ENCODE results near the gene PEAK1.

Gene PEAK1

GRCh38 chr15:77081971-77082370 lies 337.9 kb downstream of the PEAK1 start:
- DNase-seq: peak; percentile 21

DNA sequence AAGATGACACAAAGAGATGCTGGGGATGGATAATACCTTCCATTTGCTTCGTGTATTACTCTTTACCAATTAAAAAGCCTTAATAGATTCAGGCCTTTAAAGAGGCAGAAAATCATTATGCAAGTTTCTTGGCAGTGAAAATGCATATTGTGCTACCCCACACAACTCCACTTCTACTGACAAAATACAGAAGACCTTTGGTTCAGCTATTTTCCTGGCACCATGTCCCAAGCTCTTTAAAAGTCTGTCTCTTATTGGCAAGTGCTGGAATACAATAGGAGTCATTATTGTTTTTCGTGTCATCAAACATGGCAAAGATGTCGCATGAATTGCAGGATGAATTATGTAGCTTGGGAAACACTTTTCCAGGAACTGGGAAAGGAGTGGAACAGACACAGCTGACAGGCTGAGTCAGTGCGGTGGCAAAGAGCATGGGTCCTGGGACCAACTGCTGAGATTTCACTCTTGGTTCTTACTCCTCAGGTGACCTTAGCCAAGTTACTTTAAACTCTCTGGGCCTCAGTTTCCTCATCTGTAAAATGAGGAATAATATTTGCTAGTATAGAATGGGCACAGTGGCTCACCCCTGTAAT lies 343.5 kb downstream of the PEAK1 start:
- no peak for DNase-seq

DNA sequence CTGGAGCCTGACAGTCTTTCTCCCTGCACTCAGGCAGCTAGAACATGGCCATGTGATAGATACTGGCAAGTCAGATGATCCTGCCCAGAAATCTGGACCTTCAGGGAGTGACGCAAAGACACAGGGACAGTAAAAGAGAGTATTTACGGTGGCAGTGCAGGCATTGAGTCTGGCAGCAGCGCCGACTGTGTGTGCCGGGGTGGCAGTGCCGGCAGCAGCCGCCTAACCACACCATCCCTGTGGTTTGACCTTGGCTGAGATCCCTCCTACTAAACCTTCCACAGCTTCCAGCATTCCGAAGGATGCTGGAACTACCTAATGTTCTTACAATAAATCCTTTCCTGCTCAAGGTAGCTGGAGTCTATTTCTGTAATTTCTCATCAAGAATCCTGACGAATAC lies 344.4 kb downstream of the PEAK1 start:
- no peak for DNase-seq

- no peak for DNase-seq
Observed at GRCh38 chr15:77074350-77074749, 345.6 kb downstream of the PEAK1 start.

DNA sequence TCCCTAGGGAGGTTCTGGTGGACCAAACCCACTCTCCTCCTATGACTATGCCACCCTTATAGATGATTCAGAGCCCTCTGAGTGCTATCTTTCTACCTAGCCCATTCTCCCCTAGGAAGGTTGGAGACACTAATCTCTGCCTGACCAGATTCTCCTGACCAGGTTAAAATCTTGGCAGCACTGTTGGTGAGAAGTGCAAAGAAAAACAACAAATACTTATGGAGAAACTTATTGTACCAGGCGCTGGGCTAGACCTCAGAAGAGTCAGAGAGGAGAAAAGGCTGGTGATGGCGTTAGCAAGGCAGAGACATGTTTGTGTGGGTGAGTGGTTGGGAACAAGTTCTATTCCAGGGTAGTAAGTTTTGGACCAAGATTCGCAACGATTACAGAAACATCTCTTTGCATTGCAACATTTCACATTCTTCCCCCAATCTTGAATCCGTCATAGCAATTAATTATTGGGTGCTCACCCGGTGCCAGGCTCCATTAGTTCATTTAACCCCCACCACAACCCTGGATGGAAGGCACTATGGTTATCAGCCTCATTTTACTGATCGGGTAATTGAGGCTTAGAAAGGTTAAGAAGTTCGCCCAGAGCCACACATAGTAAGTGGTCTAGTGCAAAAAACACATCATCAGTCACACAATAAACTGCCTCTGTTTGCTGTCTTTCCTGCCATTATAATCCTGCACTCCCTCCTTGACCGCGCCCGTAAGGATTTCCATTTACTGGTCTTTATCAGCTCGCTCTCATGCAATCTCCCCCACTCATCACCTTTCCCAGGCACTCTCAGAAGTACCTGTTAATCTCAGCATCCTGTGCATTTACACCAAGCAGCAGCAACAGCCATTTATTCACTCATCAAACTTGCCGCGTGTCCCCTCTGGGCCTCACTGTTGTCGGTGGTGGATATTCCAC lies 348.3 kb downstream of the PEAK1 start:
- no peak for DNase-seq

- DNase-seq: peak; percentile 96
Observed at GRCh38 chr15:77070495-77071304, 349.2 kb downstream of the PEAK1 start, which contains the start of gene TSPAN3. TSS of gene TSPAN3 (minus strand) at chr15:77071109. CDS start at chr15:77070954, 155 bp downstream.

GRCh38 chr15:77070180-77070494 lies 349.8 kb downstream of the PEAK1 start:
- DNase-seq: no peak

DNA sequence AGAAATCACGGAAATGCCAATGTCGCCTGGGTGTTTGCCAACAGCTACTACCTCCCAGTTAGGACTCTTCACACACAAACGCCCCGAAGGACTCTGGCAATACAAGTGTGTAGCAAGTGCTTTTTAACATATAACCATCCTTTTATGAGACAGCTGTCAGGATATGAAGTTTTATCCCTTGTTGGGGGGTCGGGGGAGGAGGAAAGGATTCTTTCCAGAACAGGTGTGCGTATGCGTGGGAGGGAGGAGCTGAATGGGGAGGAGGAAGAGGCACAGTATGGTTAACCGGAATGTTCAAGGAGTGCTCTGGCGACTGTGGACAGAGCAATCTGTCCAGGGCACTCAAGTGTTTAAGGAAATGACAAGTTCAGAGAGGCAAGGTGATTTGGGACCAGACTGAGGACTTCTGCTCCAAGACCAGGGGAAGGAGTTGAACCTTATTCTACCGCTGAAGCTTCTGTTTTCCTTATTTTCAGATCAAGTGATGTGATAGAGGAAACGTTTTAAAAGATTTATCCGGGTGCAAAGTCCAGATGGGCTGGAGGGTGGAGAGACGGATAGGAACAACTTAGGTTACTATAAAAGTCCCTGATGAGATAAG lies 350.3 kb downstream of the PEAK1 start:
- DNase-seq: no peak

DNA sequence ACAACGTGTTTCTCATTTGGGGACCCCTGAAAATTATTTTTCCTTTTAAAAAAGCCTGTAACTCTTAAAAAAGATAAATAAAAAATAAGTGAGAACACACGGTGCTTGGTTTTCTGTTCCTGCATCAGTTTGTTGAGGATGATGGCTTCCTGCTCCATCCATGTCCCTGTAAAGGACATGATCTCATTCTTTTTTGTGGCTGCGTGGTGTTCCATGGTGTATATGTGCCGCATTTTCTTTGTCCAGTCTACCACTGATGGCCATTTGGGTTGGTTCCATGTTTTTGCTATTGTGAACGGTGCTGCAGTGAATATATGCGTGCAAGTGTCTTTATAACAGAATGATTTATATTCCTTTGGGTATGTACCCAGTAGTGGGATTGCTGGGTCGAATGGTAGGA lies 351.3 kb downstream of the PEAK1 start:
- no peak for DNase-seq

DNA sequence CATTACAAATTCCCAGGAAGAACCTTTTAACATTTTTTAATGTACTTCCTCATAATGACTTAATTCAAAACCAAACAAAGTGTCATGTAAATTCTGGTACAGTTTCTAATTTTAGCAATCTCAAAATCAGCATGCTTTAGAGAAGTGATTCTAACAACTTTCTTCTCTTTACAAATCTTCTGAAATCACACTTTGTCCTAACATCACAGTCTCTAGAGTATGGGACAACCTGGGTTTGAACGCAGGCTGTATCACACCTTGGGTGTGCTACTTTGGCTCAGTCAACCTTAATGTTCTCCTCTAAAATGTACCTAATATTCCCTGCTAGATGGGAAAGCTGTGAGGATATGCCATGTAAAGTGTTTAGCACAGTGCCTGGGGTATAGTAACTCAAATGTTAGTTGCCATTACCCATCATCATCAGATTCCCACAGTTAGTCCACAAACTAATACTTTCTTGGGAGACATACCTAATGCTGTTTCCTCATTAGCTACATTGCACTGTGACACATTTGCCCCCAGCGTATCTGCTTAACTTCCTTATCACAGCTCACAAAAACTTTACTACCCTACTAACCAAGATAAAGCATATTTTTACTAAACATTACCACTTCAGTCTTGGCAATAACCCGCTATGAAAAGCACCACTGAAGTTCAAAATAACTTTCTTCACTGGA lies 352.1 kb downstream of the PEAK1 start:
- no peak for DNase-seq

DNA sequence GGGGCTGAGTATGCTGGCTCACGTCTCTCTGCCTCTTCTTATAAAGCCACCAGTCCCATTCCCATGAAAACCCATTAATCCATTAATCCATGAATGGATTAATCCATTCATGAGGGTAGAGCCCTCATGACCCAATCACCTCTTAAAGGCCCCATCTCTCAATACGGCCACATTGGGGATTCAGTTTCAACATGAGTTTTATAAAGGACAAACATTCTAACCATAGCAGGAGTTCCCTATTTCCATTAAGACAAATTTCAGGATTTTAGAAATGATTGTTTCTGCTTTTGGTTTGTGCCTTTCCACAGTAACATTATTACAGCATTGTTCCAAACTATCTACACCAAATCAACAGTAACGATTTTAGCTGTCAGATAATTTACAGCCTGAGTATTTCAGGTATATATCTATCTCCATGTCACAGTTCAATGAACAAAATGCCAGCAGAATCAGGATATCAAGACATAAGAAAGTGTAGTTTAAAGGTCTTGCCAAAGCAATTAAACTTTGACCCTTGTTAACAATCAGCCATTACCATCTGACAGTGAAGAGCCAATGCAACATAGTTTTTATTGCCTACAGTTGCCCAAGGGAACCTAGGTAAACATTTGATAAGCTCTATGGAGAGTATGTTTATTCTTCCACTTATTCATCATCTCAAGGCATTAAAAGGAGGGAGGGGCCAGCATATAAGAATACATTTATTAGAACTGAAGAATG lies 352.8 kb downstream of the PEAK1 start:
- no peak for DNase-seq

DNA sequence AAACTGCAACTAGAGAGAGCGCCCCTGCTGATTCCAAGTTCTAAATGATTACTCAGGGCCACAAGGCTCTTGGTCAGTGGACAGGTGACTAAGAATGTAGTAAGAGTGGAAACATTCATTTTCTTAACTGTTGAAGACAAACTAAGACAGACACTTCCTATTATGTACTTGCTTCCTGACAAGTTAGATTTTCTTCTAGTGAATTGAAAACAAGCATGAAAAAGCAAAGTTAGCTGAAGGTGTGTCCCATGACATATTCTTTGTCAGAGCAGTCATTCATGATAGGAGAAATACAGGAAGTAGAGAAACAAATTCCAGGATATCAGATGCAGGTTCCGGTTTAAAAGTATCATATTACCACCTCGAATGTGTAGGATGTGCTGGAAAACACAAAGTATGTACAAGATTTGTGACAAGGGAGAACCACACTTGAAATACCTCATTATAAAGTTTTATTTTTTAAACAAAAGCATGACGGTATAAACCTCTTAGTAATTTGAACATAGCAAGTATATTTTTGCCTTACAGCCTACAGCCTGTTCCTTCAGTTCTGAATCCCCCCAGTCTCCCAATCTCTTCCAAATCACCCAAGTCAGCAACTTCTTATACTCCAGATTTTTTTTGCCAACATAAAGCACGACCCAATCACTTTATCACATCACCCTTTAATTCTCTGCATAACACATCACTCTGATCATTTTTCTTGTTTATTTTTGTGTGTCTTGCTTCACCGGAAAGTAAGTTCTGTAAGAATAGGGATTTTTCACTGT lies 355.2 kb downstream of the PEAK1 start:
- DNase-seq: no peak

DNA sequence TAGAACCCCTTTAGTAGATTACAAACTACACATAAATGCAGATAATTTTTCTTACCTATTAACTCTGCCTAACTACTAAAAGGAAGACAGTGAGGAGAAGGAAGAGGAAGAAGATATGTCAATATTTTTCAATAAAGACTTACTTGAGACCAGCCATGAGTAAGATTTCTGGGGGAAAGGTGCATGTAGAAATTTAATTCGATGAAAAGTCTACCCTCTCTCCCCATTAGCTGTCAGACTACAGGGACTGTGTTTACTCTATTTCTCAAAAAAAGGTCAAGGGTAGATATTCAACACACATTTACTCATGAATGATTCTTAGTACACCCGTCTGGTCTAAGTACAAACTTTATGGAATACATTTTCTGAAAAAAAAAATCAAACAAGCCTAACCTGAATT lies 355.8 kb downstream of the PEAK1 start:
- DNase-seq: no peak

GRCh38 chr15:77063249-77063648 lies 356.7 kb downstream of the PEAK1 start:
- DNase-seq: no peak

DNA sequence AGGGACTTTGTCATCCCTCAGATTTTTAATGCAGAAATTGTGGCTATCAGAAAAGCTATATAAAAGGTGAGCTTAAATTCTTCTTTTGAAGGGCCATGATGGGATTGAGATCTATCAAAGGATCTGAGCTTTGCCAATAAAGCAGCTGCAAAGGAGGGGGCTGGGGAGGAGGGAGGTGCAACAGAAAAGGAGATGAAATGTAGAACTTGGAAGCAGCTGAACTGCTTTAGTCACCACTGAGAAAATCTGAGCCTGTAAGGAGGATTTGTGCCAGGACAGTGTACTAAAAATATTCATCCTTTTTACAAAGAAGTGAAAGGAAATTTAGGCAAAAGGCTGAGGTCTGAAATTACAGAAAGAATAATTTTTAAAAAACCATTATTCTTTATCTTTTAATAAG lies 359.4 kb downstream of the PEAK1 start:
- no peak for DNase-seq

GRCh38 chr15:77059786-77060361 lies 360.0 kb downstream of the PEAK1 start:
- DNase-seq: no peak

- DNase-seq: no peak
Observed at GRCh38 chr15:77058468-77058867, 361.4 kb downstream of the PEAK1 start.

GRCh38 chr15:77057685-77058084 lies 362.2 kb downstream of the PEAK1 start:
- peak; percentile 32 for DNase-seq

DNA sequence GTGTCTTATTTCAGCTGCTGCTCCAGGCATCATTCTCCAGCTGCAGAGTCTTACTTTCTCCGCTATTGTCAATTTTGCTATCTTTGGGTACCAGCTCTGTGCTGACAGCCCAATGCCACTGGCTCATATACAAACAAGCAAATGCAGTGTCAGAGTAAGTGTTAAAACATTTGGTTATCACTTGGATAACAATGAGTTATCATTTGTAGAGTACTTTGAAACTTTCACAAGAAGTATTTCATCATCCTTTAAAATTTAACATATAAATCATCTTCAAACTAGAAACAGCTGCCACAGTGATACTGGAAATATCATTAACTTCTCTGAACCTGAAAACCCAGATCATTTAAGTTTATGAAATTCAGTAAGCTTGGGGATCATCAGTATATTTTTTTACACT lies 362.8 kb downstream of the PEAK1 start:
- no peak for DNase-seq

DNA sequence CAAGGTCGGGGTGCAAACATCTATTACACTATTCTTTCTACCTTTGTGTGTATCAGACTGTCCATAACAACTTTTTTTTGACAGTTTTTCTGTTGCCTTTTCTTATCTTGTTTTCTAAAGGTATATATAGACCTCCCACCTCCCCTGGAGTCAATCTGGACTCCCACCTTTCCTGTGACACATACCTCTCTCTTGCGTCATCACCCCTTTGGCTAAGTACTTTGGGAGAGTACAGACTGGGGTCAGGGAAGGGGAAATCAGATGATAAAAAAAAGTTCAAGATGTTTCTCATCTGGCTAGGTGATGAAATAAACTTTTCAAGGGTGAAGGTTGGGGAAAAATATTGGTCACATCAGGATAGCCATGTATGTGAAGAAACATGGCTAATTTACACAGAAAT lies 366.2 kb downstream of the PEAK1 start:
- DNase-seq: no peak

DNA sequence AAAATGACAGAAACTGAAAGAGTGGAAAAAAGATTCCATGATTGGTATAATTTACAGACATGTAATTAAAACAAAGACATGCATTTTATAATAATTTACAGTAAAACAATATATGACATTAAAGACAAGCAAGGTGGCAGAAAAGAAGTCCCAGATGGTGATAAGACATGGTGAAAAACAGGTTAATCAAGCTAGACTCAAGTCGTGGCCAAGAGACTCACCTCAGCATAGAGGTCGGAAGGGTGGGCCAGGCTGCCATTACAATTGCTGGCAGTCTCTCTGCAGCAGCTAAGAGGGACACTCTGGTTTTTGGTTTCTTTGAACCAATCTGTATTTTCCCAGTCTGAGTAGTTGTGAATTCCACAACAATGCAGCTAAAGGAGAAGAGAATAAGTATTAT lies 367.3 kb downstream of the PEAK1 start:
- no peak for DNase-seq

Data from activated CD4-positive, alpha-beta T cell treated with anti-CD3 and anti-CD28 coated beads, Interleukin-2, Interleukin-6, amounts not matched to agents 100 ng/mL and 50 ng/mL, durations not matched to agents 16 hours and 8 hours (primary cell).